ENCODE data around the gene KRTAP5-3.

Gene KRTAP5-3

GRCh38 chr11:1573077-1573902, 35.0 kb downstream of the KRTAP5-3 start:
- TF ChIP-seq CTCF (IDR thresholded peaks at IDR 0.05) = no peak
- TF ChIP-seq ZFX (IDR thresholded peaks at IDR 0.05; ENCODE audit: borderline replicate concordance) = no peak
- peak overlapping the region; percentile 94 for H3K27ac ChIP-seq

GRCh38 chr11:1572197-1573076, 35.8 kb downstream of the KRTAP5-3 start, which contains the start of gene DUSP8:
Gene DUSP8 (minus strand): TSS chr11:1572271. CDS start chr11:1565826, 6,445 bp downstream.
- TF ChIP-seq CTCF (IDR thresholded peaks at IDR 0.05) = no peak
- no peak for TF ChIP-seq ZFX (IDR thresholded peaks at IDR 0.05; ENCODE audit: borderline replicate concordance)
- peak within 1 kb of the TSS; percentile 94 for H3K27ac ChIP-seq

GRCh38 chr11:1571760-1572196, 36.5 kb downstream of the KRTAP5-3 start:
- peak overlapping the region; percentile 94 for H3K27ac ChIP-seq
- TF ChIP-seq CTCF (IDR thresholded peaks at IDR 0.05) = no peak
- TF ChIP-seq ZFX (IDR thresholded peaks at IDR 0.05; ENCODE audit: borderline replicate concordance) = no peak

GRCh38 chr11:1570896-1571759, 37.1 kb downstream of the KRTAP5-3 start:
- TF ChIP-seq CTCF (IDR thresholded peaks at IDR 0.05) = no peak
- TF ChIP-seq ZFX (IDR thresholded peaks at IDR 0.05; ENCODE audit: borderline replicate concordance) = no peak

GRCh38 chr11:1570531-1570895, 37.8 kb downstream of the KRTAP5-3 start:
- H3K27ac ChIP-seq = peak overlapping the region; percentile 94
- no peak for TF ChIP-seq CTCF (IDR thresholded peaks at IDR 0.05)
- no peak for TF ChIP-seq ZFX (IDR thresholded peaks at IDR 0.05; ENCODE audit: borderline replicate concordance)

More at GRCh38 chr11:1570896-1571759, 37.1 kb downstream of the KRTAP5-3 start:
- peak overlapping the region; percentile 94 for H3K27ac ChIP-seq

- H3K27ac ChIP-seq = peak overlapping the region; percentile 94
- TF ChIP-seq CTCF (IDR thresholded peaks at IDR 0.05) = no peak
- TF ChIP-seq ZFX (IDR thresholded peaks at IDR 0.05; ENCODE audit: borderline replicate concordance) = no peak
Observed at GRCh38 chr11:1570001-1570453, 38.2 kb downstream of the KRTAP5-3 start.
